ENCODE results near the gene NINL.
"Not testable (repeated sequence)": the region's sequence is repeated elsewhere in the genome, so short reads cannot be mapped to it uniquely, and the experiment has no call there.

The NINL gene

GRCh38 chr20:25480797-25481196 lies 104.5 kb downstream of the NINL start:
- FAIRE-seq: no peak

GRCh38 chr20:25480156-25480555 lies 105.2 kb downstream of the NINL start:
- FAIRE-seq: no peak

- FAIRE-seq: no peak
These were observed 105.7 kb downstream of the NINL start for GRCh38 chr20:25479638-25480037.

- no peak for FAIRE-seq
These were observed 106.3 kb downstream of the NINL start for GRCh38 chr20:25478889-25479568.

- no peak for FAIRE-seq
These were observed 108.1 kb downstream of the NINL start for GRCh38 chr20:25477014-25477882.

GRCh38 chr20:25476106-25477013 lies 109.0 kb downstream of the NINL start:
- no peak for FAIRE-seq

- not testable (repeated sequence) for FAIRE-seq
These were observed 112.0 kb downstream of the NINL start for GRCh38 chr20:25473297-25473696.

- no peak for FAIRE-seq
These were observed 114.3 kb downstream of the NINL start for GRCh38 chr20:25471020-25471419.

- FAIRE-seq: no peak
These were observed 115.3 kb downstream of the NINL start for GRCh38 chr20:25470045-25470444.

GRCh38 chr20:25469558-25469957 lies 115.8 kb downstream of the NINL start:
- FAIRE-seq: no peak

- FAIRE-seq: no peak
These were observed 116.9 kb downstream of the NINL start for GRCh38 chr20:25468126-25469075.

- FAIRE-seq: no peak
These were observed 117.9 kb downstream of the NINL start for GRCh38 chr20:25467441-25467840.

- no peak for FAIRE-seq
These were observed 118.5 kb downstream of the NINL start for GRCh38 chr20:25466846-25467245.

GRCh38 chr20:25465243-25466135 lies 119.8 kb downstream of the NINL start:
- FAIRE-seq: no peak

- FAIRE-seq: no peak
These were observed 120.7 kb downstream of the NINL start for GRCh38 chr20:25464501-25465242.

- FAIRE-seq: no peak
These were observed 123.4 kb downstream of the NINL start for GRCh38 chr20:25461786-25462545.

GRCh38 chr20:25461281-25461650 lies 124.1 kb downstream of the NINL start:
- FAIRE-seq: no peak

GRCh38 chr20:25460566-25461280 lies 124.6 kb downstream of the NINL start:
- FAIRE-seq: no peak

Measured in islet of Langerhans (tissue), 1 donor.